GM19324 (cell line): ENCODE results near the gene RHOH.
"Not testable (repeated sequence)": the region's sequence is repeated elsewhere in the genome, so short reads cannot be mapped to it uniquely, and the experiment has no call there.

Source experiments
- ATAC-seq: cut with Tn5 transposase; IDR thresholded peaks from one replicate; pipeline ENCODE4 v1.9.1; 2021; ENCODE audit warnings: mild to moderate bottlenecking, moderate library complexity; ENCODE audit not compliant: unreplicated experiment, low FRiP score

RHOH gene, protein sequence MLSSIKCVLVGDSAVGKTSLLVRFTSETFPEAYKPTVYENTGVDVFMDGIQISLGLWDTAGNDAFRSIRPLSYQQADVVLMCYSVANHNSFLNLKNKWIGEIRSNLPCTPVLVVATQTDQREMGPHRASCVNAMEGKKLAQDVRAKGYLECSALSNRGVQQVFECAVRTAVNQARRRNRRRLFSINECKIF

GRCh38 chr4:40196724-40197281 lies at the start of gene RHOH:
RHOH (plus strand) TSS chr4:40197031; CDS start chr4:40243387, 46,356 bp downstream.
- ATAC-seq = no peak

GRCh38 chr4:40147490-40147889 lies 49.3 kb upstream of the RHOH start:
- not testable (repeated sequence) for ATAC-seq

DNA sequence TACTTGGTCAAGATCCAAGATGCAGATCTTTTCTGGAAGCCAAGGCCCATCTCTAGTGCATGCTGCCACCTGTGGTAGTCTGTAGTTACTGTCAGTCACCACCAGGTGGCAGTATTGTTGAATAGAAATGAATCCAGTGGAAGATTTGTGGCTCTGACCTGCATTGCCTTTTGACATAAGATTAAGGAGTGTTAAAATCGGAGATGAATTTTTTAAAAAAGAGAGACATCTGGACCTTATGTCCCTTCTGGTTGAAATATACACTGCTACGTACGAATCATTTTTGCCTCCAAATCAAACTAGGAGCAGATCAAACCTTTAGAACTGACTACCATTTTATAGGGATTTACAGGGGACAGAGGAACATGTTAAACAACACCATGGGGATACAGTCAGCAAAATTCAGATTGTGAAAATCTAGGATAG lies 46.9 kb upstream of the RHOH start:
- peak; percentile 51 for ATAC-seq

GRCh38 chr4:40150932-40151331 lies 45.9 kb upstream of the RHOH start:
- no peak for ATAC-seq

- no peak for ATAC-seq
These were observed 44.2 kb upstream of the RHOH start for GRCh38 chr4:40152637-40153036.

GRCh38 chr4:40157436-40157835 lies 39.4 kb upstream of the RHOH start:
- ATAC-seq = no peak

GRCh38 chr4:40160258-40160657 lies 36.6 kb upstream of the RHOH start:
- no peak for ATAC-seq

DNA sequence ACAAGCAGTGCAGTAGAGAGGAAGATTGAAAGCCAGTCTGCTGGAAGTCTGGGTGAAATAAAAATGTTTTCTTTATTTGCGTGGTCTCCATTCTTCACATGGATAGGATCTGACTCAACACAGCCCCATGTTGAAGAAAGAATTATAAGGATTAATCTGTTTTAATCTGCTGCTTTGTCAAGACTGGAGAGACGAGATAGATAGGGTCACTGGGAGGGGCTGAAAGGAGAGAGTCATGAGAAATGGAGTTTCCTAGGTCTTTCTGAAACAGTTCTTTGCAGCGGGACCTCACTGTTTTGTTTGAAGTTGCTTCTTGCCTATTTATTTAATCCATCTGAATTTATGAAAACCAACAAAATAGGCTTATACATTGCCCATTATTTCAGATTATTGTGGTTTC lies 32.4 kb upstream of the RHOH start:
- ATAC-seq = no peak

GRCh38 chr4:40165916-40166315 lies 30.9 kb upstream of the RHOH start:
- ATAC-seq = no peak

GRCh38 chr4:40168070-40168469 lies 28.8 kb upstream of the RHOH start:
- no peak for ATAC-seq

DNA sequence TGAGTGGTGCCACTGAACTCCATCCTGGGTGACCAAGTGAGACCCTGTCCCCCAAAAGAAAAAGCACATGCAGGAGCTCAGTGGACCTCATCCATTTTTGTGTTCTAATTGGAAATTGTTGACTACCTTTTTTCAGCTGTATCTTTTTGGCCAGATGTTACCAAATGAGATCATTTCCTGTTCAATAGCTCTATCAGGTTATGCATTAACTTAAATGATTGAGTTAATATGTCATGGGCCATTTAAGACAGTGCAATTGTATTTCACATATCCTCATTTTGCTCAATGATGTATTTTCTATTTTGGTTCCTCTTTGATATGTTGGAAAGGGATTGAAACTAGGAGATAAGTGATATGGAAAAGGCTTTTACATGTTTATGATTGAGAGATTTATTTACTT lies 26.2 kb upstream of the RHOH start:
- no peak for ATAC-seq

GRCh38 chr4:40173470-40173875 lies 23.4 kb upstream of the RHOH start:
- peak; percentile 74 for ATAC-seq

GRCh38 chr4:40176602-40177001 lies 20.2 kb upstream of the RHOH start:
- ATAC-seq = no peak

DNA sequence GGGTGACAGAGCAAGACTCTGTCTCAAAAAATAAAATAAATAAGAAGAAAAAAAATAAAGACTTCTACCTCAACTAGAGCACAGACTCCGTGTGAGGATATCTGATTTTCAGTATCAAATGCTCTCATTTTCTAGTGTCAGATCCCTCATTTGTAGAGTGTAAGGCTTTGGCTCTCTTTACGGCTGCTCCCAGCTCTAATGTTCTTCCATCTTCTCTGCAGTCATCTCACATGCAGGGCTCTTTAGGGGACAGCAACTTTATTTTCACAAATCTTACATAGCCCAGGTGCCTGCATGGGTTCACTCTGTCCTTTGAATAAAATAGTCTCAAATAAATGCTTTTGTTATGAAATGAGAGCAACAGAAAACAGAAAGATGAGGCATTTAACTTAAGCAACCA lies 19.2 kb upstream of the RHOH start:
- no peak for ATAC-seq

DNA sequence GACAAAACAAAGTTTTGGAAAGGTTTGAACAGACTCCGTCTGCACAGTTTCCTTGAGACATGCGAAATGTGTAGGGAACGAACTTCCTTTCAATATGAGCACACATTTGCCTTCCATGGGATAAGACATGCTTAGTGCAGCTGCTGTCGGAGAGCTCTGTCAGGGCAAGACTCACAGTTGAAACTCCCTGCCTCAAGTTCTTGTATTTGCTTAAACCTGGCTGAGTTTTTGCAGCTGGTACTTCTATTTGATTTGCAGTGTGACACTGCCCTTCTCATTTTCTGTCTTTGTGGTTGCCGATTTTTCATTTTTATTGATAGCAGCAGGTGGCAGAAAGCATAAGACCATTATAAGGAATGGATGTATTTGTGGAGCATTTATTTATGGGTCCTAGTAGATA lies 18.2 kb upstream of the RHOH start:
- ATAC-seq = no peak

DNA sequence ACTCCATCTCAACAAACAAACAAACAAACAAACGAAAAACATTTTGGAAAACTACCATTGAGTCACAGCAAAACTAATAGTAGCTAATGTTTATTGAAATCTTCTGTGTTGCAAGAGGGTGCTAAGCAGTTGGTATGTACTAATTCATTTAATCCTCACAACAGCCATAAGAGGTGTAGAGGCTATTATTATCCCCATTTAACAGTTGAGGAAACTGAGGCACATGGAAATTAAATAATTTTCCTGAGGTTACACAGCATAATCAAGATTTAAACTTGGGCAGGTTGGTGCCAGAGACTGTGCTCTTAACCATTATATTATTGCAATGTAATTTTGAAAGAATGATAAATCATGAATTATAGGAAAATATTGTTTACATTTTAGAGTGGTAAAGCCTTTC lies 17.5 kb upstream of the RHOH start:
- no peak for ATAC-seq

- ATAC-seq = no peak
These were observed 16.5 kb upstream of the RHOH start for GRCh38 chr4:40180356-40180755.

- no peak for ATAC-seq
These were observed 14.8 kb upstream of the RHOH start for GRCh38 chr4:40182001-40182400.

- no peak for ATAC-seq
These were observed 13.9 kb upstream of the RHOH start for GRCh38 chr4:40182954-40183353.

DNA sequence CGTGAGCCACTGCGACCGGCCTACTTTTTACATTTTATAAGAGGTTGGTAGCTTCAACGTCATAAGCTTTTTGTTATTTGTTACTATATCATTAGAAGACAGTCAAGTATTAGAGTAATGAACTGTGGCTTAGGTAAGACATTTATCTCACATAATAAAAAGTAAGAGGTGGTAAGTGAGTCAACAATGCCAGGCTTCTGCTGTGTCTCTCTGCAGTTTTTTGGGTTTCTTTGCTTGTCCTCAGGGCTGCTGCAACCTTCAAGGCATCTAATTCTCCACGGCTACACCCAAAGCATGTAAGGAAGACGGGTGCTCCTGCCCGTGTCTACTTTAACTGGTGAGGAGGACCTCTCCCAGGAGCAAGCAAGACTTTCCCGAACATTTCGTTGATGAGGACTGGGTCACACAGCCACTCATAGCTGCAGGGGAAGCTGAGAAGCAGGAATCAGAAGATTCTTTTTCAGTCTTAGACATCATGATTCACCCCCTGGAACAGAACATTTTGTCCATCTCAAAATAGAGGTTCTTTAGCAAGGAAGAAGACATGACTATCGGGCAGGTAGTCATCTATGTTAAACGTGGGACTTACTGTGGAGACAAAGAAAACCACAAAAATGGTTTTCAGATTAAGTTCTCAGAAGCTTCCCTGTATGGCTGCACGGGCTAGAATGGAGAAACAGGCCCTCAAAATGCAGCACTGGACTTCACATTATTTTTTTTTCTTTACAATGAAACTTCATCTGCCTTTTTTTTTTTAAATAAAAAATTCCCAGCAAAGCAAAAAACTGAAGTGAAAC lies 13.0 kb upstream of the RHOH start:
- no peak for ATAC-seq

- ATAC-seq = no peak
These were observed 10.8 kb upstream of the RHOH start for GRCh38 chr4:40185830-40186664.
